H1 (cell line): Measurements from ENCODE around the gene NSUN2. TPM values are rescaled to one million over a fixed set of nuclear protein-coding genes. Genes with fewer than 3 reads are reported as not detected.

ENCODE experiments used
- CTCF ChIA-PET: fragments of 300-600 bp; sonication (Branson Sonifier 250); formaldehyde crosslinking; loops from one replicate; lab custom pipeline; 2021; ENCODE audit not compliant: partially characterized antibody; lab: Charles Lee
- POLR2A ChIA-PET: fragments of 300-600 bp; sonication (Branson Sonifier 250); formaldehyde crosslinking; loops from one replicate; lab custom pipeline; 2021; ENCODE audit warnings: inconsistent platforms; ENCODE audit not compliant: partially characterized antibody; lab: Charles Lee
- DNase-seq, 2 experiments: peaks; one replicate each; pipeline versions ENCODE4 v3.0.0 to v3.0.0-alpha.2; 2010 to 2022; ENCODE audit warnings: low spot score in 2 of 2, low read depth in 1 of 2, mixed read lengths in 1 of 2
- FAIRE-seq: peaks from 2 replicates; lab custom pipeline; 2011; peaks lifted over from hg19 to GRCh38; lab: Jason Lieb, UNC
- H2AFZ ChIP-seq: 2 replicates; pipeline ENCODE4 v1.8.1; 2012; ENCODE audit warnings: low read length, inconsistent platforms
- H2AK5ac ChIP-seq: 2 replicates; pipeline ENCODE4 v1.6.1; 2013; ENCODE audit warnings: low read depth, low read length
- H2BK120ac ChIP-seq: replicated peaks from 2 replicates; pipeline ENCODE3; 2013; ENCODE audit warnings: low read depth, low read length, inconsistent platforms
- H2BK12ac ChIP-seq: 2 replicates; pipeline ENCODE4 v1.6.1; 2013; ENCODE audit warnings: low read depth, low read length
- H2BK15ac ChIP-seq: 2 replicates; pipeline ENCODE4 v1.6.1; 2013; ENCODE audit warnings: low read length
- H2BK20ac ChIP-seq: 2 replicates; pipeline ENCODE4 v1.6.1; 2013; ENCODE audit warnings: low read length
- H2BK5ac ChIP-seq: 2 replicates; pipeline ENCODE4 v1.6.1; 2013; ENCODE audit warnings: low read depth, low read length
- H3K14ac ChIP-seq: 2 replicates; pipeline ENCODE4 v1.6.1; 2013; ENCODE audit warnings: inconsistent platforms; ENCODE audit not compliant: insufficient read length
- H3K18ac ChIP-seq: 2 replicates; pipeline ENCODE4 v1.6.1; 2013; ENCODE audit warnings: low read length; ENCODE audit errors: extremely low read depth
- H3K23ac ChIP-seq: 2 replicates; pipeline ENCODE4 v1.6.1; 2013; ENCODE audit warnings: inconsistent platforms; ENCODE audit not compliant: insufficient read length
- H3K23me2 ChIP-seq: 2 replicates; pipeline ENCODE4 v1.6.1; 2013; ENCODE audit warnings: low read depth, low read length
- H3K27ac ChIP-seq: 2 replicates; pipeline ENCODE4 v1.6.1; 2011; ENCODE audit warnings: low read depth, low read length, inconsistent platforms
- H3K27me3 ChIP-seq, 4 experiments: replicated peaks in 1 of 4; 1 replicate in 1 of 4; 2 replicates in 3 of 4; pipeline versions ENCODE4 v1.6.1 to v1.8.1; 2011 to 2013; ENCODE audit warnings: low read length in 3 of 4, mild to moderate bottlenecking in 3 of 4, inconsistent platforms in 2 of 4, mixed read lengths in 2 of 4, moderate library complexity in 1 of 4; ENCODE audit not compliant: control insufficient read depth in 3 of 4, insufficient read depth in 3 of 4; ENCODE audit errors: extremely low read depth in 1 of 4
- H3K36me3 ChIP-seq, 4 experiments: 2 replicates each; pipeline versions ENCODE4 v1.6.1 to v1.8.1; 2011 to 2013; ENCODE audit warnings: mild to moderate bottlenecking in 4 of 4, low read length in 3 of 4, moderate library complexity in 2 of 4, control low read depth in 1 of 4, inconsistent platforms in 1 of 4; ENCODE audit not compliant: insufficient read depth in 4 of 4, control insufficient read depth in 2 of 4
- H3K4ac ChIP-seq: replicated peaks from 2 replicates; pipeline ENCODE3; 2013; ENCODE audit warnings: low read length, low read depth, mixed read lengths, inconsistent platforms; ENCODE audit not compliant: insufficient read length
- H3K4me1 ChIP-seq, 4 experiments: replicated peaks in 1 of 4; 1 replicate in 1 of 4; 2 replicates in 3 of 4; pipeline versions ENCODE4 v1.6.1 to v1.8.1; 2011 to 2013; ENCODE audit warnings: low read length in 3 of 4, inconsistent platforms in 2 of 4, mixed read lengths in 1 of 4; ENCODE audit not compliant: insufficient read depth in 4 of 4, control insufficient read depth in 3 of 4
- H3K4me2 ChIP-seq, 2 experiments: 2 replicates each; pipeline versions ENCODE4 v1.6.1 to v1.8.1; 2011 to 2013; ENCODE audit warnings: low read depth in 2 of 2, low read length in 2 of 2, control low read depth in 1 of 2, inconsistent platforms in 1 of 2, mild to moderate bottlenecking in 1 of 2; ENCODE audit not compliant: insufficient read depth in 1 of 2
- H3K4me3 ChIP-seq, 4 experiments: fragments of 200-600, 300-600 bp in 1 of 4; sonication (generic), shearing (Covaris generic), sonication (Bioruptor Twin) in 1 of 4; 2 replicates each; pipeline versions ENCODE4 v1.5.1 to v1.8.1; 2011 to 2016; ENCODE audit warnings: low read length in 4 of 4, low read depth in 3 of 4, control low read depth in 2 of 4, inconsistent platforms in 2 of 4, mild to moderate bottlenecking in 2 of 4, mixed read lengths in 1 of 4, moderate library complexity in 1 of 4; ENCODE audit not compliant: insufficient read depth in 2 of 4; ENCODE audit errors: extremely low read depth in 1 of 4
- H3K56ac ChIP-seq: replicated peaks from 2 replicates; pipeline ENCODE3; 2013; ENCODE audit warnings: low read depth, mild to moderate bottlenecking, mixed read lengths, low read length, inconsistent platforms; ENCODE audit not compliant: insufficient read length
- H3K79me1 ChIP-seq: 2 replicates; pipeline ENCODE4 v1.6.1; 2013; ENCODE audit warnings: low read depth, low read length, control low read depth
- H3K79me2 ChIP-seq, 2 experiments: 2 replicates each; pipeline versions ENCODE4 v1.6.1 to v1.8.1; 2012 to 2013; ENCODE audit warnings: low read length in 2 of 2, mild to moderate bottlenecking in 2 of 2, inconsistent platforms in 1 of 2; ENCODE audit not compliant: insufficient read depth in 2 of 2, control insufficient read depth in 1 of 2
- H3K9ac ChIP-seq, 4 experiments: replicated peaks in 1 of 4; 1 replicate in 1 of 4; 2 replicates in 3 of 4; pipeline versions ENCODE4 v1.6.1 to v1.8.1; 2011 to 2013; ENCODE audit warnings: low read depth in 3 of 4, low read length in 3 of 4, control low read depth in 2 of 4, mild to moderate bottlenecking in 2 of 4, moderate library complexity in 2 of 4, inconsistent platforms in 1 of 4; ENCODE audit errors: extremely low read depth in 1 of 4
- H3K9me3 ChIP-seq, 2 experiments: 2 replicates each; pipeline versions ENCODE4 v1.6.1 to v1.8.1; 2012 to 2013; ENCODE audit warnings: mild to moderate bottlenecking in 2 of 2, moderate library complexity in 2 of 2, control low read depth in 1 of 2, inconsistent platforms in 1 of 2, low read depth in 1 of 2, low read length in 1 of 2, mixed read lengths in 1 of 2; ENCODE audit not compliant: insufficient read depth in 2 of 2
- H4K20me1 ChIP-seq, 2 experiments: replicated peaks in 1 of 2; 2 replicates each; pipeline versions ENCODE3 to v1.8.1; 2011 to 2013; ENCODE audit warnings: inconsistent platforms in 2 of 2, low read length in 2 of 2, mild to moderate bottlenecking in 1 of 2; ENCODE audit not compliant: insufficient read depth in 2 of 2, control insufficient read depth in 1 of 2
- H4K5ac ChIP-seq: 2 replicates; pipeline ENCODE4 v1.6.1; 2013; ENCODE audit warnings: low read length, low read depth, mixed read lengths, inconsistent platforms; ENCODE audit not compliant: insufficient read length
- H4K8ac ChIP-seq: 2 replicates; pipeline ENCODE4 v1.8.0; 2013; ENCODE audit warnings: mild to moderate bottlenecking, moderate library complexity, low read length, inconsistent platforms; ENCODE audit not compliant: insufficient read depth; ENCODE audit errors: extremely low read depth
- H4K91ac ChIP-seq: replicated peaks from 2 replicates; pipeline ENCODE3; 2013; ENCODE audit warnings: low read length, mixed read lengths, inconsistent platforms; ENCODE audit not compliant: insufficient read length
- CREB1 ChIP-seq: IDR thresholded peaks from 2 replicates; pipeline ENCODE4 v1.6.1; 2012; ENCODE audit warnings: inconsistent platforms
- EGR1 ChIP-seq: IDR thresholded peaks from 2 replicates; pipeline ENCODE4 v1.6.1; 2011; ENCODE audit warnings: low read depth, low read length, borderline replicate concordance
- EZH2 ChIP-seq: fragments of 200-600 bp; sonication (generic); IDR thresholded peaks from 2 replicates; pipeline ENCODE4 v1.7.1; 2012; ENCODE audit warnings: low read depth, mild to moderate bottlenecking, moderate library complexity, low read length, inconsistent platforms; ENCODE audit not compliant: severe bottlenecking
- FOSL1 ChIP-seq: IDR thresholded peaks from 2 replicates; pipeline ENCODE4 v1.6.1; 2011; ENCODE audit warnings: mild to moderate bottlenecking, low read depth, low read length, moderate library complexity; ENCODE audit not compliant: insufficient read depth
- JUND ChIP-seq: IDR thresholded peaks from 2 replicates; pipeline ENCODE4 v1.6.1; 2011; ENCODE audit warnings: mild to moderate bottlenecking, improper control_type of control experiment, low read length
- RAD21 ChIP-seq, 2 experiments: IDR thresholded peaks in 1 of 2; conservative IDR thresholded peaks in 1 of 2; 2 replicates each; pipeline ENCODE4 v1.6.1; 2011; ENCODE audit warnings: low read depth in 2 of 2, low read length in 2 of 2, improper control_type of control experiment in 1 of 2, inconsistent platforms in 1 of 2, mild to moderate bottlenecking in 1 of 2, moderate library complexity in 1 of 2
- SIX5 ChIP-seq: IDR thresholded peaks from 2 replicates; pipeline ENCODE4 v1.6.1; 2011; ENCODE audit warnings: mild to moderate bottlenecking, low read depth, low read length
- YY1 ChIP-seq: IDR thresholded peaks from 2 replicates; pipeline ENCODE4 v1.6.1; 2011; ENCODE audit warnings: low read depth, mild to moderate bottlenecking, low read length
- WGBS, 2 experiments: shearing (Covaris generic) in 1 of 2; methylation state at CpG; one replicate each; pipeline versions ENCODE4 v1.1.6 to v1.1.7; 2013 to 2015; ENCODE audit warnings: low lambda C conversion rate in 2 of 2, mixed read lengths in 2 of 2, inconsistent platforms in 1 of 2, low coverage in 1 of 2, missing lambda C conversion rate in 1 of 2; ENCODE audit not compliant: insufficient replicate concordance in 2 of 2, insufficient coverage in 1 of 2, insufficient read length in 1 of 2; ENCODE audit errors: extremely low coverage in 1 of 2, missing lambda C conversion rate in 1 of 2; 5-methylcytosine and 5-hydroxymethylcytosine counted together
- polyA plus RNA-seq, 7 experiments: library from polyadenylated mRNA; depleted of rRNA in 3 of 7; stranded (reverse) in 5 of 7; unstranded in 2 of 7; fragments of >200 nt in 5 of 7; fragments of 200-250 nt in 2 of 7; gene quantifications; 1 replicate in 5 of 7; 2 replicates in 1 of 7; 4 replicates in 1 of 7; pipeline versions ENCODE4 v1.2.1 to v1.2.3, GENCODE V29; 2011 to 2013; ENCODE audit warnings: missing spikeins in 2 of 7, mixed read lengths in 2 of 7
- total RNA-seq: library from RNA; stranded (reverse); fragmentation: NEBNext Ultra II Directional; extraction: Animal tissue kit (Norgen Biotek cat#: 25700); gene quantifications from 2 replicates; pipeline ENCODE4 v1.2.1, GENCODE V29; 2021

NSUN2 gene
- total and polyA plus RNA-seq, 2 of the 8 experiments (the other 6 are each of a cell fraction or from before 2014, with no cell fraction given): 47.3 to 94.7 TPM

DNA sequence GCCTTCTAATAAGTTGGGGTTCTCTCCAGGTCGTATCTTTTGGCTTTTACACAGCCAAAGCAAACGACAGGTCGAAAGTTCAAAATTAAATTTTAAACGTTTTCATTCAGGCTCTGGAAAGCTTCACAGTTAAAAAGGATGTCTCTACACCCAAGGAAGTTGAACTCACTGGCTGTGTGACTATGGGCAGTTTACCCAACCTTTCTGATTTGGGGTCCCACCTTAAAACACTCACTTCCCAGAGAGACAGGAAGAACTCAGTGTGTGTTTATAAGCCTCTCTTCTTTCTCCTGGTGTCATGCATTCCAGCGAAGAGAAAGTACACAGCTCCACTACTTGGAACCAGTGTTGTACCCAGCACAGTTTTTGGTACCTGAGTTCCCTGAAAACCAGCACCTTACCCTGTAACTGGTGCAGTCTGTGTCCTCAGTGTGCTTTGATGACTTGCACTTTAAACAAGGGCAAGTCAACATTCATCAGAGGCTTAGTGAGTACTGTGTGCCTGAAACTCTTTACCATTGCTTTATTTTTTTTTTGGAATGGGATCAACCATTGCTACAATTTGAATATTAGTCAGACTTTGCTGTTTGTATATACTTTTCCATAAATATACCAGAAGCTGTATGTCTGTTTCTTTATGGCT is 2.1 kb upstream of the NSUN2 start:
- Histone ChIP-seq H3K36me3 (peaks cover under 1 to 16% (median 9%) of the 10 kb centered on the region in 4 experiments; a peak in 5 of 8 replicates), H3K9me3 (no peaks in the 10 kb centered on the region), H3K4me3 (peak overlapping the region in 2 of 4 experiments; percentile 91 to 99; a peak in 4 of 8 replicates), H3K27ac (no peak overlapping the region), H2AK5ac (no peak overlapping the region), H2BK120ac (no peak overlapping the region), H3K79me2 (peaks cover 24 to 61% of the 10 kb centered on the region in 2 experiments), H3K27me3 (no peaks in the 10 kb centered on the region), H4K8ac (no peak overlapping the region), H3K79me1 (peaks cover 9% of the 10 kb centered on the region; the same call in 1 of the 2 replicates), H3K23me2 (peaks cover 2% of the 10 kb centered on the region; the same call in 1 of the 2 replicates), H3K4me2 (peak overlapping the region; percentile 68 to 77; a peak in 3 of 4 replicates), H2BK20ac (no peak overlapping the region), H3K4me1 (peaks cover 0 to 4% (median 1%) of the 10 kb centered on the region in 4 experiments; a peak in 4 of 7 replicates), H4K91ac (no peak overlapping the region), H4K5ac (no peak overlapping the region), H2AFZ (no peak overlapping the region), H4K20me1 (peaks cover 2 to 18% of the 10 kb centered on the region in 2 experiments), H3K4ac (no peak overlapping the region), H3K56ac (no peak overlapping the region), H3K23ac (no peak overlapping the region), H3K14ac (no peak overlapping the region), H2BK5ac (no peak overlapping the region), H3K18ac (no peak overlapping the region), H2BK15ac (no peak overlapping the region), H3K9ac (no peak overlapping the region; a peak in 1 of 7 replicates), H2BK12ac (no peak overlapping the region)
- POLR2A ChIA-PET: interaction anchor here (1.2 to 4.3 kb wide), 3 partner anchors 14 to 77 kb away, joined by 3 to 29 read pairs (median 3); partner anchors contain the start of gene TENT4A
- WGBS, 2 experiments: 73% methylated on average over 5 of the region's 5 CpGs; no CpG with 5 or more reads in 1 of the 2 experiments
- FAIRE-seq (no peak), DNase-seq (no peak)
- TF ChIP-seq EGR1 (no peak), YY1 (no peak), RAD21 (IDR thresholded peaks at IDR 0.05 in 1 of 2, conservative IDR thresholded peaks at IDR 0.05 in 1 of 2; ENCODE audit: low read depth in 2 of 2, low read length in 2 of 2) (no peak), EZH2 (no peak), JUND (no peak), CREB1 (no peak), FOSL1 (no peak), SIX5 (no peak)
- CTCF ChIA-PET: interaction anchor here (2.6 kb wide), 1 partner anchor 110 kb away, joined by 16 read pairs; no protein-coding TSS in a partner anchor
